ENCODE data around the gene ARHGEF10L.

Gene ARHGEF10L

GRCh38 chr1:17719874-17720273, 180.4 kb downstream of the ARHGEF10L start:
- ChIA-PET CTCF (no interaction called here), POLR2A (no interaction called here)
- no peak overlapping the region for H3K27ac ChIP-seq (ENCODE audit: extremely low read depth, low read depth, low read length)

GRCh38 chr1:17721444-17721843, 181.9 kb downstream of the ARHGEF10L start:
- H3K9me3 ChIP-seq (ENCODE audit: control insufficient read depth, insufficient read depth, low read depth, low read length), result no peaks in the 10 kb centered on the region
- no peaks in the 10 kb centered on the region; the same call in 1 of the 2 replicates for H3K4me1 ChIP-seq (ENCODE audit: control insufficient read depth, insufficient read depth, low read length)
- no peak for TF ChIP-seq ZBTB21 (tag by site-specific recombination; IDR thresholded peaks at IDR 0.05)
- TF ChIP-seq ZNF623 (tag by site-specific recombination; IDR thresholded peaks at IDR 0.05), result no peak
- no peak for TF ChIP-seq ELK4 (IDR thresholded peaks at IDR 0.05; ENCODE audit: borderline replicate concordance, low read depth, low read length)
- TF ChIP-seq ZNF19 (tag by site-specific recombination; IDR thresholded peaks at IDR 0.05; ENCODE audit: low read depth), result no peak
- no peak for TF ChIP-seq ZNF548 (tag by site-specific recombination; IDR thresholded peaks at IDR 0.05)
- no peak for TF ChIP-seq ZBTB7A (tag by site-specific recombination; IDR thresholded peaks at IDR 0.05; ENCODE audit: low read depth)
- POLR2A ChIA-PET, result no interaction called here
- H3K27ac ChIP-seq (ENCODE audit: extremely low read depth, low read depth, low read length), result no peak overlapping the region
- no peak overlapping the region for H3K4me3 ChIP-seq (ENCODE audit: low read depth, low read length)
- H3K36me3 ChIP-seq (ENCODE audit: control insufficient read depth in 2 of 2, insufficient read depth in 1 of 2, low read length in 2 of 2), result no peaks in the 10 kb centered on the region
- CTCF ChIA-PET, result interaction anchor here (0.5 to 1.3 kb wide), 4 partner anchors 9 to 764 kb away, joined by 3 to 5 read pairs (median 3); no protein-coding TSS in a partner anchor

More at GRCh38 chr1:17719874-17720273, 180.4 kb downstream of the ARHGEF10L start:
- Histone ChIP-seq H3K4me1 (ENCODE audit: control insufficient read depth, insufficient read depth, low read length) (no peaks in the 10 kb centered on the region; the same call in 1 of the 2 replicates), H3K36me3 (ENCODE audit: control insufficient read depth in 2 of 2, insufficient read depth in 1 of 2, low read length in 2 of 2) (no peaks in the 10 kb centered on the region), H3K9me3 (ENCODE audit: control insufficient read depth, insufficient read depth, low read depth, low read length) (no peaks in the 10 kb centered on the region), H3K4me3 (ENCODE audit: low read depth, low read length) (no peak overlapping the region)
- no peak for TF ChIP-seq ZSCAN5A (tag by site-specific recombination; IDR thresholded peaks at IDR 0.05)
- TF ChIP-seq ZNF571 (tag by site-specific recombination; IDR thresholded peaks at IDR 0.05), result no peak
- no peak for TF ChIP-seq MYNN (tag by site-specific recombination; IDR thresholded peaks at IDR 0.05; ENCODE audit: borderline replicate concordance)
- no peak for TF ChIP-seq OSR2 (tag by site-specific recombination; IDR thresholded peaks at IDR 0.05)

- ChIA-PET CTCF (interaction anchor here (1.1 kb wide), 1 partner anchor 10 kb away, joined by 3 read pairs; no protein-coding TSS in a partner anchor), POLR2A (no interaction called here)
- TF ChIP-seq AEBP2 (tag by site-specific recombination; IDR thresholded peaks at IDR 0.05; ENCODE audit: borderline replicate concordance), result no peak
- no peak for TF ChIP-seq IKZF3 (tag by site-specific recombination; IDR thresholded peaks at IDR 0.05)
- TF ChIP-seq ZBTB1 (tag by site-specific recombination; IDR thresholded peaks at IDR 0.05), result no peak
- no peak for TF ChIP-seq KLF10 (tag by site-specific recombination; IDR thresholded peaks at IDR 0.05)
- no peak for TF ChIP-seq ZNF394 (tag by site-specific recombination; IDR thresholded peaks at IDR 0.05; ENCODE audit: borderline replicate concordance)
- no peak for TF ChIP-seq ZNF433 (tag by site-specific recombination; IDR thresholded peaks at IDR 0.05; ENCODE audit: low read depth)
- no peak for TF ChIP-seq PBX3 (CRISPR knock-in tag; IDR thresholded peaks at IDR 0.05)
- TF ChIP-seq TCF7L2 (IDR thresholded peaks at IDR 0.05; ENCODE audit: borderline replicate concordance, low read depth, low read length), result no peak
- no peak for TF ChIP-seq ZBTB48 (tag by site-specific recombination; IDR thresholded peaks at IDR 0.05)
- no peak overlapping the region for H3K27ac ChIP-seq (ENCODE audit: extremely low read depth, low read depth, low read length)
- H3K4me3 ChIP-seq (ENCODE audit: low read depth, low read length), result no peak overlapping the region
- no peaks in the 10 kb centered on the region for H3K4me1 ChIP-seq (ENCODE audit: control insufficient read depth, insufficient read depth, low read length)
- H3K36me3 ChIP-seq (ENCODE audit: control insufficient read depth in 2 of 2, insufficient read depth in 1 of 2, low read length in 2 of 2), result no peaks in the 10 kb centered on the region
- no peaks in the 10 kb centered on the region for H3K9me3 ChIP-seq (ENCODE audit: control insufficient read depth, insufficient read depth, low read depth, low read length)
Observed at GRCh38 chr1:17723684-17724083, 184.2 kb downstream of the ARHGEF10L start.
